ENCODE measurements around the gene FCGR2B.
"Not testable (repeated sequence)": the region's sequence is repeated elsewhere in the genome, so short reads cannot be mapped to it uniquely, and the experiment has no call there.

Gene FCGR2B

GRCh38 chr1:161718559-161719324, 55.8 kb downstream of the FCGR2B start:
- DNase-seq (ENCODE audit: insufficient read length, low spot score), result no peak
- TF ChIP-seq POLR2A (IDR thresholded peaks at IDR 0.05; ENCODE audit: low read depth, low read length), result no peak

GRCh38 chr1:161719325-161719611, 56.3 kb downstream of the FCGR2B start:
- DNase-seq (ENCODE audit: insufficient read length, low spot score), result no peak
- no peak for FAIRE-seq

More at GRCh38 chr1:161718559-161719324, 55.8 kb downstream of the FCGR2B start:
- FAIRE-seq, result no peak

GRCh38 chr1:161720422-161720821, 57.5 kb downstream of the FCGR2B start:
- no peak for TF ChIP-seq POLR2A (IDR thresholded peaks at IDR 0.05; ENCODE audit: low read depth, low read length)
- DNase-seq (ENCODE audit: insufficient read length, low spot score) (no peak), FAIRE-seq (no peak)

More at GRCh38 chr1:161719325-161719611, 56.3 kb downstream of the FCGR2B start:
- TF ChIP-seq POLR2A (IDR thresholded peaks at IDR 0.05; ENCODE audit: low read depth, low read length), result no peak

- TF ChIP-seq POLR2A (IDR thresholded peaks at IDR 0.05; ENCODE audit: low read depth, low read length), result no peak
- FAIRE-seq (no peak), DNase-seq (ENCODE audit: insufficient read length, low spot score) (no peak)
These were observed 58.2 kb downstream of the FCGR2B start, which contains the start of gene FCRLB for GRCh38 chr1:161720956-161721737. Gene FCRLB (plus strand): TSS chr1:161721544. CDS start chr1:161722673, 1,129 bp downstream.

GRCh38 chr1:161721738-161722343, 58.9 kb downstream of the FCGR2B start:
- DNase-seq (ENCODE audit: insufficient read length, low spot score) (peak; percentile 75), FAIRE-seq (peak; percentile 30)
- TF ChIP-seq POLR2A (IDR thresholded peaks at IDR 0.05; ENCODE audit: low read depth, low read length), result no peak

- no peak for TF ChIP-seq POLR2A (IDR thresholded peaks at IDR 0.05; ENCODE audit: low read depth, low read length)
- FAIRE-seq (no peak), DNase-seq (ENCODE audit: insufficient read length, low spot score) (no peak)
These were observed 59.5 kb downstream of the FCGR2B start for GRCh38 chr1:161722406-161722805.

GRCh38 chr1:161723459-161724141, 60.7 kb downstream of the FCGR2B start:
- FAIRE-seq, result no peak
- no peak for TF ChIP-seq POLR2A (IDR thresholded peaks at IDR 0.05; ENCODE audit: low read depth, low read length)
- no peak for DNase-seq (ENCODE audit: insufficient read length, low spot score)

GRCh38 chr1:161725258-161725907, 62.4 kb downstream of the FCGR2B start:
- TF ChIP-seq POLR2A (IDR thresholded peaks at IDR 0.05; ENCODE audit: low read depth, low read length), result 0 out of 2 replicates have a peak, but pooled peaks have one; percentile 12
- FAIRE-seq; DNase-seq (ENCODE audit: insufficient read length, low spot score): not testable (repeated sequence)

GRCh38 chr1:161725908-161726472, 63.0 kb downstream of the FCGR2B start:
- no peak for FAIRE-seq
- no peak for TF ChIP-seq POLR2A (IDR thresholded peaks at IDR 0.05; ENCODE audit: low read depth, low read length)
- DNase-seq (ENCODE audit: insufficient read length, low spot score), result peak; percentile 30

GRCh38 chr1:161726473-161727255, 63.7 kb downstream of the FCGR2B start:
- peak; percentile 76 for DNase-seq (ENCODE audit: insufficient read length, low spot score)
- peak; percentile 93 for TF ChIP-seq POLR2A (IDR thresholded peaks at IDR 0.05; ENCODE audit: low read depth, low read length)
- no peak for FAIRE-seq

- TF ChIP-seq POLR2A (IDR thresholded peaks at IDR 0.05; ENCODE audit: low read depth, low read length), result no peak
- DNase-seq (ENCODE audit: insufficient read length, low spot score), result peak; percentile 6
- no peak for FAIRE-seq
These were observed 64.4 kb downstream of the FCGR2B start for GRCh38 chr1:161727256-161727924.

All from H54 (cell line).